ENCODE data around the gene TP53TG3B.
"Not testable (repeated sequence)": the region's sequence is repeated elsewhere in the genome, so short reads cannot be mapped to it uniquely, and the experiment has no call there.

The TP53TG3B gene

GRCh38 chr16:33360541-33360940, at the start of gene TP53TG3B:
Gene TP53TG3B, plus strand, starts transcription at chr16:33360841. Its CDS starts 68 bp downstream, at chr16:33360909.
- in situ Hi-C loops (cut with HindIII; ENCODE audit: low sequenced_read_pairs): not testable (repeated sequence)

DNA sequence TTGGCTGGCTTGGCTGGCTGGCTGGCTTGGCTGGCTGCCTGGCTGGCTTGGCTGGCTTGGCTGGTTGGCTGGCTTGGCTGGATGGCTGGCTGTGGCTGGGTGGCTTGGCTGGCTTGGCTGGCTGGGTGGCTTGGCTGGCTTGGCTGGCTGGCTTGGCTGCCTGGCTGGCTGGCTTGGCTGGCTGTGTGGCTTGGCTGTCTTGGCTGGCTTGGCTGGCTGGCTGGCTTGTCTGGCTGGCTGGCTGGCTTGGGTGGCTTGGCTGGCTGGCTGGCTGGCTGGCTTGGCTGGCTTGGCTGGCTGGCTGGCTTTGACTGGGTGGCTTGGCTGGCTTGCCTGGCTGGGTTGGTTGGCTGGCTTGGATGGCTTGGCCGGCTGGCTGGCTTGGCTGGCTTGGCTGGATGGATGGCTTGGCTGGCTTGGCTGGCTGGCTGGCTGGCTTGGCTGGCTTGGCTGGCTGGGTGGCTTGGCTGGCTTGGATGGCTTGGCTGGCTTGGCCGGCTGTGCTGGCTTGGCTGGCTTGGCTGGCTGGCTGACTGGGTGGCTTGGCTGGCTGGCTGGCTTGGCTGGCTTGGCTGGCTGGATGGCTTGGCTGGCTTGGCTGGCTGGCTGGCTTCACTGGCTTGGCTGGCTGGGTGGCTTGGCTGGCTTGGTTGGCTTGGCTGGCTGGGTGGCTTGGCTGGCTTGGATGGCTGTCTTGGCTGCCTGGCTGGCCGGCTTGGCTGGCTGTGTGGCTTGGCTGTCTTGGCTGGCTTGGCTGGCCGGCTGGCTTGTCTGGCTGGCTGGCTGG, 24.2 kb upstream of the TP53TG3B start:
- in situ Hi-C loops (cut with HindIII; ENCODE audit: low sequenced_read_pairs): not testable (repeated sequence)

- in situ Hi-C loops (cut with HindIII; ENCODE audit: low sequenced_read_pairs): not testable (repeated sequence)
These were observed 22.8 kb upstream of the TP53TG3B start for GRCh38 chr16:33337627-33338542.

DNA sequence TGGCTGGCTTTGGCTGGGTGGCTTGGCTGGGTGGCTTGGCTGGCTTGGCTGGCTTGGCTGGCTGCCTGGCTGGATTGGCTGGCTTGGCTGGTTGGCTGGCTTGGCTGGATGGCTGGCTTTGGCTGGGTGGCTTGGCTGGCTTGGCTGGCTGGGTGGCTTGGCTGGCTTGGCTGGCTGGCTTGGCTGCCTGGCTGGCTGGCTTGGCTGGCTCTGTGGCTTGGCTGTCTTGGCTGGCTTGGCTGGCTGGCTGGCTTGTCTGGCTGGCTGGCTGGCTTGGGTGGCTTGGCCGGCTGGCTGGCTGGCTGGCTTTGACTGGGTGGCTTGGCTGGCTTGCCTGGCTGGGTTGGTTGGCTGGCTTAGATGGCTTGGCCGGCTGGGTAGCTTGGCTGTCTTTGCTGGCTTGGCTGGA, 22.1 kb upstream of the TP53TG3B start:
- in situ Hi-C loops (cut with HindIII; ENCODE audit: low sequenced_read_pairs): not testable (repeated sequence)

DNA sequence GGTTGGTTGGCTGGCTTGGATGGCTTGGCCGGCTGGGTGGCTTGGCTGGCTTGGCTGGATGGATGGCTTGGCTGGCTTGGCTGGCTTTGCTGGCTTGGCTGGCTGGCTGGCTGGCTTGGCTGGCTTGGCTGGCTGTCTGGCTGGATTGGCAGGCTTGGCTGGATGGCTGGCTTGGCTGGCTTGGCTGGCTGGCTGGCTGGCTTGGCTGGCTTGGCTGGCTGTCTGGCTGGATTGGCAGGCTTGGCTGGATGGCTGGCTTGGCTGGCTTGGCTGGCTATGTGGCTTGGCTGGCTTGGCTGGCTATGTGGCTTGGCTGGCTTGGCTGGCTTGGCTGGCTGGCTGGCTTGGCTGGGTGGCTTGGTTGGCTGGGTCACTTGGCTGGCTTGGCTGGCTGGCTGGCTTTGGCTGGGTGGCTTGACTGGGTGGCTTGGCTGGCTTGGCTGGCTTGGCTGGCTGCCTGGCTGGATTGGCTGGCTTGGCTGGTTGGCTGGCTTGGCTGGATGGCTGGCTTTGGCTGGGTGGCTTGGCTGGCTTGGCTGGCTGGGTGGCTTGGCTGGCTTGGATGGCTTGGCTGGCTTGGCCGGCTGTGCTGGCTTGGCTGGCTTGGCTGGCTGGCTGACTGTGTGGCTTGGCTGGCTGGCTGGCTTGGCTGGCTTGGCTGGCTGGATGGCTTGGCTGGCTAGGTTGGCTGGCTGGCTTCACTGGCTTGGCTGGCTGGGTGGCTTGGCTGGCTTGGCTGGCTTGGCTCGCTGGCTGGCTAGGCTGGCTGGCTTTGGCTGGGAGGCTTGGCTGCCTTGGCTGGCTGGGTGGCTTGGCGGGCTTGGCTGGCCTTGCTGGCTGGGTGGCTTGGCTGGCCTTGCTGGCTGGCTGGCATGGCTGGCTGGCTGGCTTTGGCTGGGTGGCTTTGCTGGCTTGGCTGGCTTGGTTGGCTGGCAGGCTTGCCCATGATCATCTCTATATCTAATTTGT, 21.3 kb upstream of the TP53TG3B start:
- in situ Hi-C loops (cut with HindIII; ENCODE audit: low sequenced_read_pairs): not testable (repeated sequence)
